GM06990 (cell line): ENCODE measurements around the gene RALGPS1.

ENCODE experiments used
- DNase-seq: peaks from one replicate; pipeline ENCODE4 v3.0.0-alpha.2; 2011; ENCODE audit not compliant: insufficient read length; ENCODE audit errors: extremely low read depth
- H3K27me3 ChIP-seq: replicated peaks from 2 replicates; pipeline ENCODE4 v1.6.0; 2011; ENCODE audit warnings: low read length; ENCODE audit not compliant: control insufficient read depth, insufficient read depth
- H3K36me3 ChIP-seq: 2 replicates; pipeline ENCODE4 v1.5.1; 2011; ENCODE audit warnings: low read length; ENCODE audit not compliant: control insufficient read depth, insufficient read depth
- H3K4me3 ChIP-seq: replicated peaks from 2 replicates; pipeline ENCODE4 v1.5.1; 2011; ENCODE audit warnings: low read depth, mild to moderate bottlenecking, control low read depth, low read length
- TF ChIP-seq, protein P1 (sequence below): IDR thresholded peaks from 2 replicates; pipeline ENCODE4 v1.5.1; 2011; ENCODE audit warnings: low read length, control low read depth, mild to moderate bottlenecking, inconsistent platforms; ENCODE audit not compliant: insufficient read depth, poor library complexity, severe bottlenecking

Gene RALGPS1

GRCh38 chr9:127121628-127122175 lies 207.1 kb downstream of the RALGPS1 start:
- TF ChIP-seq, protein P1, sequence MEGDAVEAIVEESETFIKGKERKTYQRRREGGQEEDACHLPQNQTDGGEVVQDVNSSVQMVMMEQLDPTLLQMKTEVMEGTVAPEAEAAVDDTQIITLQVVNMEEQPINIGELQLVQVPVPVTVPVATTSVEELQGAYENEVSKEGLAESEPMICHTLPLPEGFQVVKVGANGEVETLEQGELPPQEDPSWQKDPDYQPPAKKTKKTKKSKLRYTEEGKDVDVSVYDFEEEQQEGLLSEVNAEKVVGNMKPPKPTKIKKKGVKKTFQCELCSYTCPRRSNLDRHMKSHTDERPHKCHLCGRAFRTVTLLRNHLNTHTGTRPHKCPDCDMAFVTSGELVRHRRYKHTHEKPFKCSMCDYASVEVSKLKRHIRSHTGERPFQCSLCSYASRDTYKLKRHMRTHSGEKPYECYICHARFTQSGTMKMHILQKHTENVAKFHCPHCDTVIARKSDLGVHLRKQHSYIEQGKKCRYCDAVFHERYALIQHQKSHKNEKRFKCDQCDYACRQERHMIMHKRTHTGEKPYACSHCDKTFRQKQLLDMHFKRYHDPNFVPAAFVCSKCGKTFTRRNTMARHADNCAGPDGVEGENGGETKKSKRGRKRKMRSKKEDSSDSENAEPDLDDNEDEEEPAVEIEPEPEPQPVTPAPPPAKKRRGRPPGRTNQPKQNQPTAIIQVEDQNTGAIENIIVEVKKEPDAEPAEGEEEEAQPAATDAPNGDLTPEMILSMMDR = no peak
- DNase-seq = no peak
- Histone ChIP-seq H3K4me3 (no peak overlapping the region), H3K36me3 (no peaks in the 10 kb centered on the region), H3K27me3 (no peaks in the 10 kb centered on the region)

DNA sequence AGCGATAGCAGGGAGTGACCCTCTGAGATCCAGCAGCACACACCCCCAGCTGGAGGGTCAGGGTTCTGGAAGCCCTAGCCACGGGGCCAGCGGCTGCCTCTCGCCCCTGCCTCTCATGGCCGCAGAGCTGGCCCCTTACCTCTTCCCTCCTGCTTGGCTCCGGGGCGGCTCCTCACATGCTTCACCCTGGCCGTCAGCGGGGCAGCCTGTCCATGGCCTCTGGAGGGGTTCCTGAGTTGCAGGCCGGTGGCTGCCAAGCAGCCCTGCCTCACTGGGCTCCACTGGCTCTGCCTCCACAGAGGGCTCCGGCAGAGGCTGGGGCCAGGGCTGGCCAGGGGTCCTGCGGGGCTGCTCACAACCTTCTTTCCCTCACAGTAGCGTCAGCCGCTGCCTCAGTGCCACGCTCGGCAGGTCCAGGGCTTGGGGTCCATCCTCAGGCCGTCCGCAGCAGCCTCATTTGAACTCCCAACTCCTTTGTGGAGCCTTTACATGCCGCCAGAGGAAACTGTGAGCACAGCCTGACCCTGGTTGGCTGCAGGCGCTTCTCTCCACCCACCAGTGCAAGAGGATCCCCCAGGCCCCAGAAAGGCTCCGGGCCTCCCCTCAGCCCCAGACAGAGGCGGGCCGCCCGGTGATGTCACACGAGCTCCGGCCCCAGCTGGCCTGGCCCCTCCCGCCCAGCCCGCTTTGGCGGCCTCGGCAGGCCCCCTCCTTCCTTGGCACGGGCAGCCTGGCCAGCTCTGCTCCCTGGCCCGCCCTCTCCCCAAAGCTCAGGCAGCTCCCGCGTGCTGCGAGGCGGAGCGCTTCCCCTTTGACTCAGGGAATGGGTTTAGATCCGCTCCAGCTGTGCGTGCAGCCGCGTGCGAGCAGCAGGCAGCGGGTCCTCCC lies 207.8 kb downstream of the RALGPS1 start, which contains the start of gene ANGPTL2:
Gene ANGPTL2, minus strand, starts transcription at position 460 of the 888 bp plus-strand sequence. CDS start 13,904 bp downstream, outside the sequence.
- TF ChIP-seq, protein P1 = no peak
- H3K36me3 ChIP-seq = no peaks in the 10 kb centered on the region
- no peaks in the 10 kb centered on the region for H3K27me3 ChIP-seq
- DNase-seq = peak; percentile 40
- no peak within 1 kb of the TSS for H3K4me3 ChIP-seq

GRCh38 chr9:127123064-127123890 lies 208.7 kb downstream of the RALGPS1 start:
- no peak for DNase-seq
- Histone ChIP-seq H3K4me3 (no peak overlapping the region), H3K27me3 (no peaks in the 10 kb centered on the region), H3K36me3 (no peaks in the 10 kb centered on the region)
- TF ChIP-seq, protein P1 = no peak

- Histone ChIP-seq H3K4me3 (no peak overlapping the region), H3K27me3 (no peaks in the 10 kb centered on the region), H3K36me3 (no peaks in the 10 kb centered on the region)
- no peak for DNase-seq
- TF ChIP-seq, protein P1 = no peak
Measured at GRCh38 chr9:127124111-127124531, 209.5 kb downstream of the RALGPS1 start.

DNA sequence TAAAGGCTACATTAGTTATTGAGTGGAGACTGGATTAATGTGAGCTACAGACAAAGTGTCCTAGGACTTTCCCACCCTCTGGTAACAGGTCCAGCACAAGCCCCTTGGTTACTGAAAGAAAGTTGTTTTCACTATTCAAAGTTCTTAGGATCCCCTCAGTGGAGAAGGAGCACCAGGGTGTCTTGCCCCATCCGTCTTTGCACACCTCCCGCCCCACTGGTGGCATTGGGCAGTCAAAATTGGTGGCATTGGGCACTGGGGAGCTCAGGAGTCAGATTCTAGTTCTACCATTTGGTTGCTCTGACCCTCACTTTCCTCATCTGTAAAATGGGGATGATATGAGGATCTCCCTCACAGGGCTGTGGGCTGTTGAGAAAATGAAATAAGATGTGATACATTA lies 210.2 kb downstream of the RALGPS1 start:
- Histone ChIP-seq H3K4me3 (no peak overlapping the region), H3K36me3 (no peaks in the 10 kb centered on the region), H3K27me3 (no peaks in the 10 kb centered on the region)
- DNase-seq = no peak
- TF ChIP-seq, protein P1 = no peak
